ENCODE measurements around the gene GSE1.

GSE1 gene

GRCh38 chr16:85662976-85663830, 50.1 kb downstream of the GSE1 start:
- FAIRE-seq: no peak

- no peak for FAIRE-seq
Measured at GRCh38 chr16:85663891-85664321, 50.8 kb downstream of the GSE1 start.

- no peak for FAIRE-seq
Measured at GRCh38 chr16:85664580-85665372, 51.7 kb downstream of the GSE1 start.

- no peak for FAIRE-seq
Measured at GRCh38 chr16:85665373-85665740, 52.2 kb downstream of the GSE1 start.

- FAIRE-seq: no peak
Measured at GRCh38 chr16:85665929-85666328, 52.8 kb downstream of the GSE1 start.

GRCh38 chr16:85667261-85667660, 54.1 kb downstream of the GSE1 start:
- FAIRE-seq: no peak

- FAIRE-seq: no peak
Measured at GRCh38 chr16:85667841-85668413, 54.8 kb downstream of the GSE1 start.

GRCh38 chr16:85668676-85669424, 55.7 kb downstream of the GSE1 start:
- no peak for FAIRE-seq

- FAIRE-seq: no peak
Measured at GRCh38 chr16:85670840-85671239, 57.7 kb downstream of the GSE1 start.

- FAIRE-seq: no peak
Measured at GRCh38 chr16:85673529-85674417, 60.7 kb downstream of the GSE1 start.

GRCh38 chr16:85674418-85674755, 61.3 kb downstream of the GSE1 start:
- no peak for FAIRE-seq

- FAIRE-seq: no peak
Measured at GRCh38 chr16:85674828-85675227, 61.7 kb downstream of the GSE1 start.

GRCh38 chr16:85675251-85675874, 62.2 kb downstream of the GSE1 start:
- FAIRE-seq: no peak

- no peak for FAIRE-seq
Measured at GRCh38 chr16:85676466-85676865, 63.3 kb downstream of the GSE1 start.

GRCh38 chr16:85677383-85677967, 64.4 kb downstream of the GSE1 start:
- FAIRE-seq: no peak

GRCh38 chr16:85678016-85678415, 64.9 kb downstream of the GSE1 start:
- no peak for FAIRE-seq

GRCh38 chr16:85678821-85679220, 65.7 kb downstream of the GSE1 start:
- FAIRE-seq: no peak

GRCh38 chr16:85679870-85680269, 66.7 kb downstream of the GSE1 start:
- FAIRE-seq: no peak

GRCh38 chr16:85680352-85680944, 67.3 kb downstream of the GSE1 start:
- no peak for FAIRE-seq

GRCh38 chr16:85681255-85681654, 68.1 kb downstream of the GSE1 start:
- FAIRE-seq: no peak

GRCh38 chr16:85682516-85682915, 69.4 kb downstream of the GSE1 start:
- FAIRE-seq: no peak

All from colon (tissue), 2 donors.